Activated naive CD8-positive, alpha-beta T cell treated with anti-CD3 and anti-CD28 coated beads, Interleukin-2, amount 10 ng/mL, durations not matched to agents 7 days and 5 days (primary cell): ENCODE data around the gene ZNF747. TPM values are rescaled to one million over a fixed set of nuclear protein-coding genes. Genes with fewer than 3 reads are reported as not detected.
"Not testable (repeated sequence)": the region's sequence is repeated elsewhere in the genome, so short reads cannot be mapped to it uniquely, and the experiment has no call there.

Experiments
- ATAC-seq: fragments of 150-1000 bp; cut with Tn5 transposase; one replicate; pipeline ENCODE4 v1.10.0; 2021; ENCODE audit warnings: low read depth, moderate library complexity
- POLR2A ChIA-PET: fragments of 350-600 bp; sonication (Branson Sonifier 250); formaldehyde crosslinking; loops from one replicate; lab custom pipeline; 2021; ENCODE audit warnings: antibody characterized with exemption; lab: Charles Lee
- DNase-seq: peaks from one replicate; pipeline ENCODE4 v3.0.0; 2021
- H3K27ac Mint-ChIP-seq: one replicate; pipeline ENCODE4 v1.8.0; 2022; ENCODE audit warnings: mild to moderate bottlenecking, mixed read lengths
- H3K27me3 Mint-ChIP-seq: one replicate; pipeline ENCODE4 v1.8.0; 2022; ENCODE audit warnings: mild to moderate bottlenecking, moderate library complexity, mixed read lengths
- H3K36me3 Mint-ChIP-seq: one replicate; pipeline ENCODE4 v1.8.0; 2021; ENCODE audit warnings: mild to moderate bottlenecking, mixed read lengths
- H3K4me1 Mint-ChIP-seq: one replicate; pipeline ENCODE4 v1.8.0; 2021; ENCODE audit warnings: mixed read lengths
- H3K4me3 Mint-ChIP-seq: one replicate; pipeline ENCODE4 v1.8.0; 2022; ENCODE audit warnings: mild to moderate bottlenecking, moderate library complexity, mixed read lengths
- H3K9me3 Mint-ChIP-seq: one replicate; pipeline ENCODE4 v1.8.0; 2021; ENCODE audit warnings: mixed read lengths
- total RNA-seq, 2 experiments: library from RNA; stranded (reverse); gene quantifications; one replicate each; pipeline ENCODE4 v1.2.3, GENCODE V29; 2021

Gene ZNF747
- total RNA-seq, 2 experiments from 2014 or later, result 11.9 to 12.5 TPM

DNA sequence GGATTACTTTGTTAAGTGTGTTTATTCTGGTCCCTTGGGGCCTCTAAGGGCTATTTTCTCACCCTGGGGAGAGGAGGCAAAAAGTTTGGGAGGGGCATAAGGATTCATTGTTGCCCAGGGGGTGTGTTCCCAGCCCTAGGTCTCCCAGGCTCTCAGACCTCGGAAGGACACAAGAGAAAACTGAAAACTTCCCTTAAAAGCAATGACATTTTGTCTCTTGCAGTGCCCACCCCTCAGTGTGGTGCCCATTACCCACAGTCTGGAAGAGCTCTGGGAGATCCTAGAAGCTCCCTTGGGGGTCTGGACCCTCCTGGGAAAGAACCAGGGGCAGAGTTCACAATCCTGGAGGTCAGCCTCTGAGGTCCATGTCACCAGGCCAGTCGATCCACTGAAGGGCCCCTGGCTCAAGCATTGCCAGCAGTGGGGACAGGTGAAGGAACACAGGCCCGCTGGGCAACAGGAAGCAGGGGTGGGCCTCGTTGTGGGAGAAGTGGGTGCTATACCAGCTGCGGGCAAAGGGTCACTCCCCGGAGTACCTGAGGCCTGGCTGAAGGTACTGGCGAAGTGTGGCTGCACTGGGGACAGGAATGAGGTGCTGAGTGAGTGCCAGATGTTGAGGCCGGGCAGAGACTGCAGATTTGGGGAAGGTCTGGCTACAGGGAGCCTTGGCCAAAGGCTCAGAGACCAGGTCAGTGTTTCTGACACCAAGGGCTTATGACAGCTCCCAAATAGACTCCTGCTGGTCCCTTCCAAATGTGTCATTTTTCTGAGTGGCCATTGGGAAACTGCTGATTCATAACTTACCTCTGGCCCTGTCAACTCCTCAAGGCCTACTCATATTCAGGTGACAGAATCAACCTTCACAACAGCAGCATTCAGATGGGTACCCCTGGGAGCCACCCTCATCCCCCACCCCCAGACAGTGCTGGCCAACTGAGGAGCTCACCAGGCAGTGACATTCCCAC lies 4.6 kb upstream of the ZNF747 start:
- Mint-ChIP-seq H3K27me3 (no peaks in the 10 kb centered on the region), H3K27ac (no peak overlapping the region), H3K9me3 (no peaks in the 10 kb centered on the region), H3K4me1 (peaks cover 15% of the 10 kb centered on the region), H3K4me3 (no peak overlapping the region), H3K36me3 (peaks cover 7% of the 10 kb centered on the region)
- DNase-seq, result no peak
- POLR2A ChIA-PET, result no interaction called here
- ATAC-seq, result no peak

DNA sequence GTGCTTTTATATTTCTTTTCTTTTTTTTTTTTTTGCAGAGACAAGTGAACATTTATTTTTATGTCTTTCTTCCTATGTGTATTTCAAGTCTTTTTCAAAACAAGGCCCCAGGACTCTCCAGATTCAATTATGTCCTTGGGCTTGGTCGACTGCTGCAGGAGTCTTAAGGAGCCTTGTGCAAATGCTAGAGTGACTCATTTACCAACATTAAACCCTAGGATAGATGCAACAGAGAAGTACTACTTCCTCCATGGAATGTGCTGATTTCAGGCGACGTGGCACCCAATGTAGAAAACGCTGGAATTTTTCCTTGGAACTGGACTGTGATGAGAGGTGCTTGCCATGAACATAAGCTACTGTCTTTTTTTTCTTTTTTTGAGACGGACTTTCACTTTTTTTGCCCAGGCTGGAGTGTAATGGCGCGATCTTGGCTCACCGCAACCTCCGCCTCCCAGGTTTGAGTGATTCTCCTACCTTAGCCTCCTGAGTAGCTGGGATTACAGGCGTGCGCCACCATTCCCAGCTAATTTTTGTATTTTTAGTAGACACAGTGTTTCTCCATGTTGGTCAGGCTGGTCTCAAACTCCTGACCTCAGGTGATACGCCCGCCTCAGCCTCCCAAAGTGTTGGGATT lies 1.9 kb upstream of the ZNF747 start:
- H3K36me3 Mint-ChIP-seq, DNase-seq, H3K27me3 Mint-ChIP-seq, ATAC-seq, H3K9me3 Mint-ChIP-seq: not testable (repeated sequence)
- POLR2A ChIA-PET, result interaction anchor here (0.6 to 5.5 kb wide), 17 partner anchors 9 to 110 kb away, joined by 3 to 131 read pairs (median 13); partner anchors contain the start of genes DCTPP1, ZNF688, ZNF689 and ZNF764
- H3K27ac Mint-ChIP-seq, result peak overlapping the region; percentile 99
- H3K4me3 Mint-ChIP-seq, result peak overlapping the region; percentile 96
- peaks cover 20% of the 10 kb centered on the region for H3K4me1 Mint-ChIP-seq

DNA sequence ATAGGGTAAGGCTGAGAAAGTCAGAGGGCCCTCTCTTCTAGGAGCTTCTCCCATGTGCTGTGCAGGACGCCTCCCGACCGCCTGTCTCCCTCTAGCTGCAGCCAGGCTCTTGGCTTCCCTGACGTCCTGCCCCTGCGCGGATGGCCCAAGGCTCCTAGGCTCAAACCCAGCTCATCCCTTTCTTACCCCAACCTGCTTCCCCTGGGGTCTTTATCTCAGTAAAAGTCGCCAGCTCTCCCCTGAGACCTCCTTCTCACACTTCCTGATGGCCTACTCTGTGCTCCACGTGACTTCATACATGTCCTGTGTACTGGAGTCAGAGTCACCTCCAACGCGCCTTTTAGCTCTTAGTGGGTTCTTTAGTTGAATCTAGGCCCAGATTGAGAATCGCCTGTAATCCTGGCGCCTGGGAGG lies 1.1 kb upstream of the ZNF747 start:
- POLR2A ChIA-PET, result interaction anchor here (0.6 to 5.5 kb wide), 24 partner anchors 8 to 123 kb away, joined by 3 to 131 read pairs (median 10); partner anchors contain the start of genes DCTPP1, FBRS, ZNF688 and ZNF689
- peak; percentile 69 for ATAC-seq
- peak; percentile 73 for DNase-seq
- no peaks in the 10 kb centered on the region for H3K9me3 Mint-ChIP-seq
- peak overlapping the region; percentile 96 for H3K4me3 Mint-ChIP-seq
- peaks cover 21% of the 10 kb centered on the region for H3K4me1 Mint-ChIP-seq
- H3K27ac Mint-ChIP-seq, result peak overlapping the region; percentile 99
- H3K36me3 Mint-ChIP-seq, result peaks cover 11% of the 10 kb centered on the region
- no peaks in the 10 kb centered on the region for H3K27me3 Mint-ChIP-seq

DNA sequence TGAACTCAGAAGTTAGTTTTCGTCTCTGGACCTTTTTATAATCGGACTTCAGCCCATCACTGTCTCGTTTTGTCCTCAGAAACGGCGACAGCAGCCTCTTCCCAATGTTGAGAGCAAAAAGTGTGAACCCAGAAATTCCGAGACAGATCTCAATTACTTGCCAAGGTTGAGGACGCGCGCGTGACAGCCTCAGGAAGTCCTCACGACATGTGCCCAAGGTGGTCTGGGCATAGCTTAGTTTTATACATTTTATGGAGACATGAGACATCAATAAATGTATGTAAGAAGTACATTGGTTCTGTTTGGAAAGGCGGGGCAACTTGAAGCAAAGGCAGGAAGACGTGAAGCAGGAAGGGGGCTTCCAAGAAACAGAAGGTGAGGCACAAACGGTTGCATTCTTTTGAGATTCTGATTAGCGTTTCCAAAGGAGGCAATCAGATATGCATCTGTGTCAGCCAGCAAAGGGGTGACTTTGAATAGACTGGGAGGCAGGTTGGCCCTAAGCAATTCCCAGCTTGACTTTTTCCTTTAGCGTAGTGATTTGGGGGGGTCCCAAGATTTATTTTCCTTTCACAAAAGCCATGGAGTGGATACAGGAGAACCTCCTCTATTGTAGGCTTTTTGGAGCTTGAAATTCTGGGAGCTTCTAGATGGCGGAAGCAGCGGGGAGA lies 583 bp upstream of the ZNF747 start:
- no peaks in the 10 kb centered on the region for H3K27me3 Mint-ChIP-seq
- H3K9me3 Mint-ChIP-seq, result no peaks in the 10 kb centered on the region
- ATAC-seq (peak; percentile 21), DNase-seq (no peak)
- H3K4me1 Mint-ChIP-seq, result peaks cover 23% of the 10 kb centered on the region
- H3K27ac Mint-ChIP-seq, result peak overlapping the region; percentile 99
- POLR2A ChIA-PET, result interaction anchor here (0.6 to 5.5 kb wide), 28 partner anchors 8 to 124 kb away, joined by 3 to 131 read pairs (median 8); partner anchors contain the start of genes DCTPP1, FBRS, ZNF688 and ZNF689
- H3K36me3 Mint-ChIP-seq, result peaks cover 12% of the 10 kb centered on the region
- H3K4me3 Mint-ChIP-seq, result peak overlapping the region; percentile 96

DNA sequence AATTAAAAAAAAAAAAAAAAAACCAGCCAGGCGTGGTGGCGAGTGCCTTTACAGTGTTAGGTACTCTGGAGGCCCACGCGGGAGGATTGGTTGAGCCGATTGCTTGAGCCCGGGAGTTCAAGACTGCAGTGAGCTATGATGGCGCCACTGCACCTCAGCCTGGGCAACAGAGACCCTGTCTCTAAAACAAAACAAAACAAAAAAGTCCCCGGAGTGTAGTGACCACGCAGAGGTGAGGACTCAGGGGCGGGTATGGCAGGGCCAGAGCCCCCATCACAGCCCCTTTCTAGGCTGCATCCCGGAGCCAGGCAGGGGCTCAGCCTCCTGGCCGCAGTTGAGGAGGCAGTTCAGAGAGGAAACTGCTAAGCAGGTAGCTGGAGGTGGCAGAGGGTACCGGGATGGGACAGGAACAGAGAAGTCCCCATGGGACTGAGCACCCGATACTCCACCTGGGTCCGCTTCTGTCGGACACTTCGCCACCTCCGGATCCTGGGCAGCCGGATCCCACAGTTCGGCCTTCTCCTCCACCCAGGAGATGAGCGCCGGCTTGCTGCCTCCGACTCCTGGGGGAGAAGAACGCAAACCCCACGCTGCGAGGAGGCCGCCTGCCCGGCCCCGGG lies 800 bp downstream of the ZNF747 start:
- H3K4me1 Mint-ChIP-seq, result peaks cover 23% of the 10 kb centered on the region
- no peaks in the 10 kb centered on the region for H3K9me3 Mint-ChIP-seq
- peak overlapping the region; percentile 99 for H3K27ac Mint-ChIP-seq
- H3K27me3 Mint-ChIP-seq, result no peaks in the 10 kb centered on the region
- POLR2A ChIA-PET, result interaction anchor here (0.7 to 5.5 kb wide), 16 partner anchors 10 to 488 kb away, joined by 3 to 131 read pairs (median 10); partner anchors contain the start of genes DCTPP1, FBRS, ZNF688 and ZNF689
- H3K4me3 Mint-ChIP-seq, result peak overlapping the region; percentile 96
- DNase-seq (no peak), ATAC-seq (peak; percentile 4)
- peaks cover 12% of the 10 kb centered on the region for H3K36me3 Mint-ChIP-seq

DNA sequence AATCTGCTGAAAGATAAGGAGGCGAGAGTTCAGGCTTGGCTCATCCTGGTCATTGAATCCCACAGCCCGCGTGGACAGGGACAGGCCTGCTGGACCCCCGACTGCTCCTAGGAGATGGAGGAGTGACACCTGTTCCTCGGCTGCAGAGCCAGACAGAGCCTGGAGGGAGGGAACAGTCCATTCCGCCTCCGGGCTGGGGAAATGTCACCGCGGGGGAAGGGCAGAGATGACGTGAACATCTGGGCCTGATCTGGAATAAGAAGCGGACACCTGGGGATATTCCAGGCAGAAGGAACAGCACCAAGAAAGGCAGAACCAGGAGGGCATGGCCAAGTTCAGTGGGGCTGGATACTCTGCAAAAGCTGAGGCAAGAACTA lies 1.5 kb downstream of the ZNF747 start:
- peaks cover 10% of the 10 kb centered on the region for H3K36me3 Mint-ChIP-seq
- peak overlapping the region; percentile 96 for H3K4me3 Mint-ChIP-seq
- peak overlapping the region; percentile 70 for H3K27ac Mint-ChIP-seq
- H3K9me3 Mint-ChIP-seq, result no peaks in the 10 kb centered on the region
- POLR2A ChIA-PET, result interaction anchor here (1.3 to 5.5 kb wide), 4 partner anchors 25 to 103 kb away, joined by 7 to 131 read pairs (median 34); partner anchors contain the start of genes DCTPP1, ZNF688 and ZNF764
- DNase-seq, result no peak
- ATAC-seq, result no peak
- H3K4me1 Mint-ChIP-seq, result peaks cover 25% of the 10 kb centered on the region
- no peaks in the 10 kb centered on the region for H3K27me3 Mint-ChIP-seq

DNA sequence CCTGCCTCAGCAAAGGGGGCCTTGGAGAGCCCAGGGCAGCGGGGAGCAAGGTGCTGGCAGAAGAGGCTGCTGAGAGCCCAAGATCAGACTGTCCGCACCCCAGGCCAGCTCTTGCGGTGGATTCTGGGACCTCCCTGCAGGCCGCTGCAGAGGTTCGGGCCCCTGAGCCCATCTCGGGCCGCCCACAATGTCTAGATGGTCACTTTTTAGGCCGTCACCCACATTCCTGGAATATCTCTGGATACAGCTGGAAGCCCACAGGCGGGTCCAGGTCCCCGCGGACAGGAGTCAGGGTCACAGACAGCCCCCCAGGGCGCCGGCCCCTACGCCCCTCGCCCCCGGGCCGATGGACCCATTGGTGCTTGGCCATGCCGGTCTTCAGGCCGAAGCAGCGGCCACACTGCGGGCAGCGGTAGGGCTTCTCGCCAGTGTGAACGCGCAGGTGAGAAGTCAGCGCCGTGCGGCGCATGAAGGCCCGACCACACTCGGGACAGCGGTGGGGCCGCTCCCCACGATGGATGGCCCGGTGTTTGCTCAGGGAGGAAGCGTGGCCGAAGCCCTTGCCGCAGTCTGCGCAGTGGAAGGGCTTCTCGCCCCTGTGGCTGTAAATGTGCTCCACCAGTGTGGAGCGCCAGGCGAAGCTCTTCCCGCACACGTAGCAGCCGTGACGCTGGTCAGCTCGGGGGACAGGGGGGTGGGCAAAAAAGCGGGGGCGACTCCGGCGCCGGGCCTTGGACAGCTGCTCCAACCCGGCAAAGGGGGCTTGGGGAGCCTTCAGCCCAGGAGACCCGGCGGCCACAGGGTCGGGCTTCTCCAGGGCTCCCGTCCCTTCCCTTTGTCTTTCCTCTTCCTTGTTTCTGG lies 2.1 kb downstream of the ZNF747 start:
- ATAC-seq, result no peak
- H3K4me3 Mint-ChIP-seq, result peak overlapping the region; percentile 96
- H3K36me3 Mint-ChIP-seq, result peaks cover 10% of the 10 kb centered on the region
- POLR2A ChIA-PET, result interaction anchor here (4.5 kb wide), 1 partner anchor 39 kb away, joined by 60 read pairs; the partner anchor contains the start of gene ZNF688
- H3K4me1 Mint-ChIP-seq, result peaks cover 30% of the 10 kb centered on the region
- peak overlapping the region; percentile 70 for H3K27ac Mint-ChIP-seq
- no peaks in the 10 kb centered on the region for H3K9me3 Mint-ChIP-seq
- no peaks in the 10 kb centered on the region for H3K27me3 Mint-ChIP-seq
- DNase-seq, result no peak

DNA sequence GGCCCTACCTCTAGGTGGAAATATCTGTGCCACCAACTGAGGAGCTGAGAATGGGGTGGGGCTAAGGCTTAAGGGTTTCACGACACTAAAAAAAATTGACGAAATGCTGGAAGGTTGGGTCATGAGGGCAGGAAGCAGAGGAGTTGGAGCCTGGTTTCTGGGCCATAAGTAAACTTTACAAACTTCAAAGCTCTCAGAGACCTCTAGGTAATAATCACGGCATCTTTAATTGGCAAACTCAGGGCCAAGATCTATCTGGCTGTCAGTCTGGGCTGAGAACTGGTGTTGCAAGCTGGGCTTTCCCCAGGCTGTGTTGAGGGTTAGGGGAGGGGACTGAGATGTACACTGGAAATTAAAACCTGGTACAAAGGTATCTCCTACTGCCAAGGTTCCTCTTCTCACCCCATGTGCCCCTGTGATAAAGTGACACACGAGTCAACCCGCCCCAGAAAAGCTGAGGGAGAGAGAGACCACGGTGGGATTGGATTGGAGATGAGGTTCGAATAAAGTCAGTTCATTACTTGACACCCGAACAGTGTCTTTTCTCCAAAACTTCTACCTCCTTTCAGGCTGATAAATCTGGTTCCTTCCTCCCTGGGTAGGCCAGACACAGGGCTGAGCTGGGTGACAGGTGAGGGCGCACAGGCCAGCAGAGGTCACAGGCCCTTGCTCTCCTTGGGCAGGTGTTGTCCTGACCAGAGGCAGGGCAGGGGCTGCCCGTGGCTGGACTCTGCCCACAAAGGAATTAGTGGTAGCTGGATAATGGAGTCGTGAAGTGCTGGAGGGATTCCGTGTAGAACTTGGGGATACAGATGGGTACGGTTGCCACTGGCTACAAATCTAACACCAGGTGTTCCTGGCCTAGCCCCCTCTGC lies 4.3 kb downstream of the ZNF747 start:
- peaks cover 23% of the 10 kb centered on the region for H3K4me1 Mint-ChIP-seq

DNA sequence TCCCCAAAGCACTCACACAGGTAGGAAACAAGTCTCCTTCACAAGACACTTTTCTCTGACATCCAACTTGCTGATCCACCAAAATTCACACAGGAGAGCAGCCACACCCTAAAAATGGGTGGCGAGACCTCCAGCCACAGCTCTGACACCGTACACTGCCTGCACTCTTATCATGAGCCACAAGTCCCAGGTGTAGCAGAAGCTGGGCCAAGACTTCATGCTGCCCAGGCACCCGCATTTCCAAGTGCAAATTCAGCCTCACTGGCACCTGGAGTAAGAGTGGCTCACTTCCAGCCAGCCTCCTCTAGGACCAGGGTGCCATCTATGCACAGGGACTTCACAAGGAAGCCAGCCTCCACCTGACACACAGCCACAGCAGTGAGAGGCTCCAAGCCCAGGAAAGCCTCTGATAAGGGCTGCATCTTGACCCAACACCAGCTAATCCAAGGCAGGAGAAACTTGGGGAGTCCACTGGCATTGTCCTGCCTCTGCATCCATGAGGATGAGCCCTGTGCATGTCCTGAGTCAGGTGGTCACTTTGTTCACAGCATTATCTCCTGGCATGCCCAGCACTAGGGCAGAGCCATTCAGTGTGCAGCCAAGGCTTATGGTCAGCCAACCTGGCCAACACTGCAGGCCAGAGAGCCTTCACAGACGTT lies 5.7 kb downstream of the ZNF747 start:
- Mint-ChIP-seq H3K27me3 (no peaks in the 10 kb centered on the region), H3K36me3 (peaks cover 5% of the 10 kb centered on the region), H3K9me3 (no peaks in the 10 kb centered on the region), H3K4me3 (no peak overlapping the region), H3K4me1 (peaks cover 20% of the 10 kb centered on the region), H3K27ac (no peak overlapping the region)
- no peak for DNase-seq
- no peak for ATAC-seq
- POLR2A ChIA-PET, result interaction anchor here (0.5 to 1.7 kb wide), 5 partner anchors 11 to 96 kb away, joined by 3 to 6 read pairs (median 4); partner anchors contain the start of gene ZNF688

More for the DNA sequence above, 4.3 kb downstream of the ZNF747 start:
- Mint-ChIP-seq H3K4me3 (no peak overlapping the region), H3K36me3 (peaks cover 5% of the 10 kb centered on the region), H3K9me3 (no peaks in the 10 kb centered on the region), H3K27ac (no peak overlapping the region), H3K27me3 (no peaks in the 10 kb centered on the region)
- ATAC-seq (no peak), DNase-seq (no peak)
- POLR2A ChIA-PET, result interaction anchor here (0.6 to 1.7 kb wide), 3 partner anchors 27 to 246 kb away, joined by 3 to 6 read pairs (median 5); partner anchors contain the start of gene ZNF688

DNA sequence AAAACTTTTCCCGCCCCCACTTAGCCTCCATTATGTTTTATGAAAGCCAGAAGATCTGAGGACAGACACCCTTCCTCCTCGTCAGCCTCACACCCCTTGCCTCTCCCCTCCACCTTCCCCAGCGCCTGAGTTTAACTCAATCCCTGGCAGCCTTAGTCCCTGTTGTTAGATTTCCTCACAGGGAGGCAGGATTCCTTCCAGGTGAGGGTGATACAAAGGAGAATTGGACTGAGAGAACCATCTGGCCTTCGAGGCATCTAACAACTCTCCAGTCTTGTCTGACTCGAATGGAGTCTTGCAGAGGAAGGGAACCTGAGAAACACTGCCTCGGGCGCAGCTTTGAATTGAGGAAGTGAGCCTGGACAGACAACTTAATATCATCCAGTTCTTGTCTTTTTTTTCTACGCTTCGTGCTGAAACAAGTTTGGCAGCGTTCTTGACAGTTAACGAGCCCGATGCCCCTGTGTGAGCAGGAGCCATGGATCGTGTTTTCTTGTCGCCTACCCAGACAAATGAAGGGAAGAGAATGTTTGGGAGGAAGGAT lies 7.0 kb downstream of the ZNF747 start:
- H3K4me3 Mint-ChIP-seq, result peak overlapping the region; percentile 76
- H3K27me3 Mint-ChIP-seq, result no peaks in the 10 kb centered on the region
- POLR2A ChIA-PET, result interaction anchor here (0.7 to 1.9 kb wide), 13 partner anchors 8 to 145 kb away, joined by 3 to 15 read pairs (median 5); partner anchors contain the start of genes DCTPP1, SEPTIN1, ZNF688 and ZNF771
- peaks cover 2% of the 10 kb centered on the region for H3K36me3 Mint-ChIP-seq
- ATAC-seq (no peak), DNase-seq (no peak)
- H3K27ac Mint-ChIP-seq, result peak overlapping the region; percentile 83
- H3K4me1 Mint-ChIP-seq, result peaks cover 17% of the 10 kb centered on the region
- no peaks in the 10 kb centered on the region for H3K9me3 Mint-ChIP-seq
